Neural crest cell (in vitro differentiated cells): Measurements from ENCODE around the gene CYSTM1. TPM values are rescaled to one million over a fixed set of nuclear protein-coding genes. Genes with fewer than 3 reads are reported as not detected.

Source experiments
- DNase-seq: peaks from one replicate; pipeline ENCODE4 v3.0.0; 2021; ENCODE audit warnings: low read depth, mixed read lengths, low spot score
- H3K27ac Mint-ChIP-seq: one replicate; pipeline ENCODE4 v1.8.0; 2021; ENCODE audit warnings: mild to moderate bottlenecking, mixed read lengths; ENCODE audit not compliant: unreplicated experiment
- H3K27me3 Mint-ChIP-seq: 2 replicates; pipeline ENCODE4 v1.8.0; 2021; ENCODE audit warnings: low read depth, mild to moderate bottlenecking, mixed read lengths
- H3K36me3 Mint-ChIP-seq: 2 replicates; pipeline ENCODE4 v1.8.0; 2021; ENCODE audit warnings: low read depth, mild to moderate bottlenecking, mixed read lengths
- H3K4me1 Mint-ChIP-seq: 2 replicates; pipeline ENCODE4 v1.8.0; 2021; ENCODE audit warnings: mixed read lengths
- H3K4me3 Mint-ChIP-seq: one replicate; pipeline ENCODE4 v1.8.0; 2021; ENCODE audit warnings: mild to moderate bottlenecking, mixed read lengths
- H3K9me3 Mint-ChIP-seq: 2 replicates; pipeline ENCODE4 v1.8.0; 2021; ENCODE audit warnings: mixed read lengths
- total RNA-seq: library from RNA; stranded (reverse); gene quantifications from 2 replicates; pipeline ENCODE4 v1.2.1, GENCODE V29; 2021
- TF ChIP-seq, protein P1 (sequence below): fragments of 200-600 bp; sonication (generic); conservative IDR thresholded peaks from 2 replicates; pipeline ENCODE4 v1.5.0; 2021; ENCODE audit warnings: antibody characterized with exemption, mild to moderate bottlenecking

Gene CYSTM1
- total RNA-seq, 1 donor from 2014 or later = 19.8 TPM

DNA sequence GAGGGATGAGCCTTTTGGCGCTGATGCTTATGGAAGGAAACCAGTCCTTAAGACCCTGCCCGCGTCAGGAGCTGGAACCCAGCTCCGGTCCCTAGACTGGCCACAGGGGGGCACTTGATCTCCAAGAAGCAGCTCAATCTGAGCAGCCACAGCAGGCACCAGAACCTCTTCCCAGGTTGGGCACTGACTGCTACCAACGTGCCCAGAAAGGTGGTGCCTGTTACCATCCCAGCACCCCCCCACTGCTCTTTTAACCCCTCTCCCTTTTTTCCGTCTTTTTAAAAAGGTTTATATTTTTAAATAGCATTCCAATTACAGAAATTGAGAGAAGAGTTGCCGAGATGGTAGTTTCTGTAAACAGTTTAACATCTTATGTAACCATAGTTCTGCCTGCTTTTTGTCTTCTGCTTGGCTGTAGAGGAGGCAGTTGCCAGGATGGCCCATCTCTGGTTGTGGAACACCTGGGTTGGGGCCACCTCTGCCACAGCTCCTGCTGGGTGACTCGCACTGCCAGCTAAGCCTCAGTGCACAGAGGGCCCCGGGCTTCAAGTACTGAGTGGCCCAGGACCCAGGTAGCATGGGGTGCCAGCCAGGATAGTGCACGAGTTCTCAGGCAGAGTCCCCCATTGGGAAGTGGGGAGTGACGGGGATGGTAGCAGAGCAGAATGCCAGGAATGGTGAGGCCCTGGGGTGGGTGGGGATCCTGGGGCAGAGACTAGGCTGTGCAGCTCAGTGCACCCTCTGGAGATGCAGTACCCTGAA lies 65.1 kb downstream of the CYSTM1 start:
- DNase-seq = peak; percentile 62
- Mint-ChIP-seq H3K4me1 (peaks cover 22% of the 10 kb centered on the region), H3K36me3 (peaks cover 5% of the 10 kb centered on the region), H3K9me3 (no peaks in the 10 kb centered on the region), H3K27ac (no peak overlapping the region), H3K4me3 (peak overlapping the region; percentile 44), H3K27me3 (no peaks in the 10 kb centered on the region)
- TF ChIP-seq, protein P1, sequence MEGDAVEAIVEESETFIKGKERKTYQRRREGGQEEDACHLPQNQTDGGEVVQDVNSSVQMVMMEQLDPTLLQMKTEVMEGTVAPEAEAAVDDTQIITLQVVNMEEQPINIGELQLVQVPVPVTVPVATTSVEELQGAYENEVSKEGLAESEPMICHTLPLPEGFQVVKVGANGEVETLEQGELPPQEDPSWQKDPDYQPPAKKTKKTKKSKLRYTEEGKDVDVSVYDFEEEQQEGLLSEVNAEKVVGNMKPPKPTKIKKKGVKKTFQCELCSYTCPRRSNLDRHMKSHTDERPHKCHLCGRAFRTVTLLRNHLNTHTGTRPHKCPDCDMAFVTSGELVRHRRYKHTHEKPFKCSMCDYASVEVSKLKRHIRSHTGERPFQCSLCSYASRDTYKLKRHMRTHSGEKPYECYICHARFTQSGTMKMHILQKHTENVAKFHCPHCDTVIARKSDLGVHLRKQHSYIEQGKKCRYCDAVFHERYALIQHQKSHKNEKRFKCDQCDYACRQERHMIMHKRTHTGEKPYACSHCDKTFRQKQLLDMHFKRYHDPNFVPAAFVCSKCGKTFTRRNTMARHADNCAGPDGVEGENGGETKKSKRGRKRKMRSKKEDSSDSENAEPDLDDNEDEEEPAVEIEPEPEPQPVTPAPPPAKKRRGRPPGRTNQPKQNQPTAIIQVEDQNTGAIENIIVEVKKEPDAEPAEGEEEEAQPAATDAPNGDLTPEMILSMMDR = peak; percentile 70

DNA sequence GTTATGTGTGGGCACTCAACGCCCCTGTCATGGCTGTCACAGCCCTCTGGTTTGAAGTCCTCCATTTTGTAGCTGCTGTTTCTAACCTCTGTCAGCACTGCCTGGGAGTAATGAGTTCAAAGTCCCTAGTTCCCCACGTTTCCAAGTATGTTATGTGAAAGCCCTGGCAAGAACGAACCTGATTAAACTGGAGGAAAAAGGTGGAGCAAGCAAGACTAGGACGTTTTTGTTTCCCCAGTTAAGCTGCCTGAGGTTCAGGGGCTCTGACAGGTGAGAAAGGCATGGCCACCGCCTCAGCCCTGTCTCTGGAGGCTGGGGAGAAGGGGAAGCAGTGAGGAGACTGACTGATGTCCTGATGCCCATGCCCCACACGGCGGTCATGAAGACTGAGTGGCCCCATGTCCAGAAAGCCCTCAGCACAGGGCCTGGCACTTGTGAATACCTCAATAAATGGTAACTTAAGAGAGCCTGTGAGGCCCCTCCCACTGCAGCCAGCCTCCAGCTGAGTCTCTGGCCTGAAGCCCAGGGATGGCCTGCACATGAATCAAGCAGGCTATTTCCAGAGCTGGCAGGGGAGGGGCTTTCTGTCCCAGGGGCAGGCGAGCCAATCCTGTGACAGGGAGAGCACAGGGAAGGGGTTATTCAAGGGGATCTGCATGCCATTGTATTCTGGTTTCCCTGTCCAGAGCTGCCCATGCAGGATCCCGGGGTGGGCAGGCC lies 66.2 kb downstream of the CYSTM1 start:
- TF ChIP-seq, protein P1 = no peak
- peak; percentile 33 for DNase-seq
- Mint-ChIP-seq H3K4me1 (peaks cover 25% of the 10 kb centered on the region), H3K27ac (peak overlapping the region; percentile 78), H3K9me3 (no peaks in the 10 kb centered on the region), H3K27me3 (no peaks in the 10 kb centered on the region), H3K4me3 (peak overlapping the region; percentile 27), H3K36me3 (peaks cover 5% of the 10 kb centered on the region)

DNA sequence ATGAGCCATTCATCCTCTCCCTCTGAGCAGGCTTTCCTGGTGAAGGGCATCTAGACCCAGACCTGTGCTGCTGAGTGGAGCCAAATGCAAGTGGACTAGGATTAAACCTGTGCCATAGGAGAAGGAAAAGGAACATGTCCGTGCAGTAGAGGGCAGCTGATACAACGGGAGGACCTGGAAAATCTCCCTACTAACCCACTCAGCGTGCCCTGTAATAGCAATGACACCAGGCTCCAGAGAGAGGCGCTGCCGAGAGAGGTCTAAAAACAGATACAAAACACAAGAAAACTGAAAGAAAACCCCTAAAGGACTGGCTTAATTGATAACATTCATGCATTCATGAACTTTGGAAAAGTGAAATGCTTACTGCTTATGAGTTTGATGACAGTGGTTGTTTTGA lies 67.1 kb downstream of the CYSTM1 start:
- H3K27ac Mint-ChIP-seq = no peak overlapping the region
- H3K36me3 Mint-ChIP-seq = peaks cover 5% of the 10 kb centered on the region
- H3K9me3 Mint-ChIP-seq = no peaks in the 10 kb centered on the region
- no peak for DNase-seq
- H3K27me3 Mint-ChIP-seq = no peaks in the 10 kb centered on the region
- TF ChIP-seq, protein P1 = peak; percentile 19
- no peak overlapping the region for H3K4me3 Mint-ChIP-seq
- H3K4me1 Mint-ChIP-seq = peaks cover 25% of the 10 kb centered on the region

DNA sequence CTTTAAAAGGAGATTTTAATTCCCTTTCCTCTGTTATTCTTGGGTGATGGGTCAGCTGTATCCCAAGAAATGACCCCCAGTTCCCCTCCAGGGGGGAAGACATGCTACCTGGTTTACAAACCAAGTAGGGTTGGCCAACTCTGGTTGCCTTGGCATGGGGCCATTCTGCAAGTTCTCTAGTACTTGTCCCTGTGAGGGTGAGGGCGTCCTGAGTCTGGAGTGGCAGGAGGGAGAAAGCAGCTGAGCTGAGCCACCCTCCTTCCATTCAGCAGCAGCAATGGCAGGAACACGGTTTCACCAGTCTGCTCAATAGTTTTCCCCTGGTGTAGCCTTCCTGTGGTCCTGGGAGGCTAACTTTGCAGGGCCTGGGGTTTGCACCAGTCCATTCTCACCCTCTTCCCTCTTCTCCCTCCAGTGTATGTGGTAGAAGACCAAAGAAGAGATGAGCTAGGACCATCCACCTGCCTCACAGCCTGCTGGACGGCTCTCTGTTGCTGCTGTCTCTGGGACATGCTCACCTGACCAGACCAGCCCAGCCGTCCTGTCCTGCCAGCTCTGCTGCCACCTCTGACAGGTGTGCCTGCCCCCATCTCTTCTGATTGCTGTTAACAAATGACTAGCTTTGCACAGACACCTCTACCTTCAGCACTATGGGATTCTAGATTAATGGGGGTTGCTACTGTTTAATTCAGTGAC lies 68.0 kb downstream of the CYSTM1 start:
- Mint-ChIP-seq H3K9me3 (no peaks in the 10 kb centered on the region), H3K36me3 (peaks cover 5% of the 10 kb centered on the region), H3K27ac (no peak overlapping the region), H3K4me3 (no peak overlapping the region), H3K4me1 (peaks cover 25% of the 10 kb centered on the region), H3K27me3 (no peaks in the 10 kb centered on the region)
- TF ChIP-seq, protein P1 = no peak
- DNase-seq = no peak

DNA sequence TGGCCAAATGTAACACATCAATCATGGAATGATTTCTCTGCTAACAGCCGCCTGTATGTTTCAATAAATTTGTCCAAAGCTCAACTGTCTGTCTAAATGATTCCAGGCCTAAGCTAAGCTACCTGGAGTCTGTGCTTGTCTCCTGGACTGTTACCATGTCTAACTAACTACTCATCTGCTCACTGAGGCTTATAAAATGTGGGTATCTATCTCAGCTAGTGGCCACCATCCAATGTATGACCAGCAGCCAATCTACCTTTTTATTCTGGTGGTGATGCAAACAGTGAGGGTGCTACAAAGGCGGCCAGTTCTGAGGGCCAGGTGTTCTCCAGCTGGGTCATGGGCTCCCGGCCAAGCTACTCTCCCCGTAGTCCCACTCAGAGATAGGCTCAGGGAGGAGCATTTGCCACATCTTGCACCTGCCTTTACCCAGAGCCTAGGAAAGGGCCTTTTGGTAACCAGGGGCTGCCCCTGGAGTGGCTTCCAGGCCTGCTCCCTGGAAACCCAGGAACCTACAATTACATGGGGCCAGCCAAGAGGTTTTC lies 68.8 kb downstream of the CYSTM1 start:
- TF ChIP-seq, protein P1 = no peak
- no peak overlapping the region for H3K4me3 Mint-ChIP-seq
- no peak for DNase-seq
- no peaks in the 10 kb centered on the region for H3K27me3 Mint-ChIP-seq
- H3K9me3 Mint-ChIP-seq = no peaks in the 10 kb centered on the region
- no peak overlapping the region for H3K27ac Mint-ChIP-seq
- peaks cover 5% of the 10 kb centered on the region for H3K36me3 Mint-ChIP-seq
- peaks cover 25% of the 10 kb centered on the region for H3K4me1 Mint-ChIP-seq
